Small intestine (tissue), 7 donors: ENCODE data around the gene PWWP2B. TPM values are rescaled to one million over a fixed set of nuclear protein-coding genes. Genes with fewer than 3 reads are reported as not detected.

Source experiments
- DNase-seq, 2 donors: peaks; one replicate each; pipeline versions ENCODE4 v3.0.0 to v3.0.0-alpha.2; 2013
- FAIRE-seq: peaks from 2 replicates; lab custom pipeline; 2012; peaks lifted over from hg19 to GRCh38; lab: Jason Lieb, UNC
- H3K27ac ChIP-seq, 3 donors: one replicate each; pipeline ENCODE4 v1.5.1; 2013; ENCODE audit warnings: low read length in 2 of 3, mild to moderate bottlenecking in 2 of 3, control low read depth in 1 of 3, inconsistent platforms in 1 of 3, low read depth in 1 of 3, moderate library complexity in 1 of 3
- H3K27me3 ChIP-seq, 3 donors: one replicate each; pipeline ENCODE4 v1.6.1; 2013; ENCODE audit warnings: low read length in 3 of 3, inconsistent platforms in 1 of 3; ENCODE audit not compliant: control insufficient read depth in 3 of 3, insufficient read depth in 3 of 3
- H3K36me3 ChIP-seq, 3 donors: one replicate each; pipeline ENCODE4 v1.6.1; 2013; ENCODE audit warnings: low read length in 3 of 3, inconsistent platforms in 1 of 3, low read depth in 1 of 3, mild to moderate bottlenecking in 1 of 3, moderate library complexity in 1 of 3; ENCODE audit not compliant: control insufficient read depth in 3 of 3, insufficient read depth in 2 of 3
- H3K4me1 ChIP-seq, 3 donors: one replicate each; pipeline ENCODE4 v1.6.1; 2013; ENCODE audit warnings: low read length in 2 of 3, inconsistent platforms in 1 of 3, low read depth in 1 of 3, mild to moderate bottlenecking in 1 of 3, moderate library complexity in 1 of 3; ENCODE audit not compliant: control insufficient read depth in 3 of 3, insufficient read depth in 2 of 3
- H3K4me3 ChIP-seq, 3 donors: one replicate each; pipeline ENCODE4 v1.5.1; 2013; ENCODE audit warnings: low read length in 3 of 3, control low read depth in 1 of 3, inconsistent platforms in 1 of 3, low read depth in 1 of 3, mild to moderate bottlenecking in 1 of 3, moderate library complexity in 1 of 3
- H3K9me3 ChIP-seq, 2 donors: one replicate each; pipeline ENCODE4 v1.6.1; 2013; ENCODE audit warnings: low read depth in 1 of 2, low read length in 1 of 2; ENCODE audit not compliant: control insufficient read depth in 2 of 2, insufficient read depth in 1 of 2
- WGBS, 3 donors: extraction: QIAGEN DNeasy Blood & Tissue Kit; methylation state at CpG; one replicate each; pipeline ENCODE4 v1.1.7; 2013; 5-methylcytosine and 5-hydroxymethylcytosine counted together
- polyA plus RNA-seq, 4 donors: library from polyadenylated mRNA; stranded (reverse) in 3 of 4; unstranded in 1 of 4; fragments of 200-250 nt in 3 of 4; fragments of 120-200 nt in 1 of 4; gene quantifications; one replicate each; pipeline versions ENCODE4 v1.2.1 to v1.2.3, GENCODE V29; 2013
- donor health status: healthy with polysubstance abuse.
- donor health status: control.
- donor health status: control.
- donor health status: Bipolar disorder and iron deficiency.
- donor health status: healthy.

PWWP2B gene
- polyA plus RNA-seq, 4 donors, result 7.0 to 34.6 (median 11.9) TPM

DNA sequence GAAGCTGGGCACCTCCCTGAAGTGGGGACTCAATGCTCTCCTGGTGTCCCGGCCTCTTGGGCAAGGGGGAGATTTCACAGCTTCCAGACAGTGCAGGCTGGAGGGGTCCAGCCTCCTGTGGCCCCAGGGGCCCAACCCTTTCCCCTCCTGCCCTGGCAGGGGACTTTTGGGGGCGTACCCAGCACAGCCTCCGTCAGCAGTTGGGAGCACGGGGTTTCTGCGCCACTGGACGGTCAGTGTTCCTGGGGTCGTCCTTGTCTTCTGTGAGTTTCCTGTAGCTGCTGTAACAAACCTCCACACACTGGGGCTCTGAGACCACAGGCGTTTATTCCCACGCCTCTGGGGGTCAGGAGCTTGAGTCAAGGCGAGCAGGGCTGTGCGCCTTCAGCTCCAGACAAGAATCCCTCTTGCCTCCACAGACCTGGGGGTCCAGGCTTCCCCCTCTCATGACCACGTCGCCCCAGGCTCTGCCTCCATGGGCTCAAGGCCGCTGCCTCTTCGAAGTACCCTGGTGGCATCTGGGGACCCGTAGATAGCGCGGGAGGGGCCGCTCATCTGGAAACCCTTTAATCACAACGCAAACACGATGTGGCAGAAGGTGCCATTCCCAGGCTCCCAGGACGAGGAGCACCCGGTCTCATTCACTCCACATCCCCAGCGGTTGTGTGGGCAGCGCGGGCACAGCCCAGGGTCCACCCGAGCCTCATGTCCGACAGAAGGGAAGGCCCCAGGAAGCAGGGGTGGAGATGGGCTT, 14.0 kb downstream of the PWWP2B start:
- no peak overlapping the region for H3K4me3 ChIP-seq

DNA sequence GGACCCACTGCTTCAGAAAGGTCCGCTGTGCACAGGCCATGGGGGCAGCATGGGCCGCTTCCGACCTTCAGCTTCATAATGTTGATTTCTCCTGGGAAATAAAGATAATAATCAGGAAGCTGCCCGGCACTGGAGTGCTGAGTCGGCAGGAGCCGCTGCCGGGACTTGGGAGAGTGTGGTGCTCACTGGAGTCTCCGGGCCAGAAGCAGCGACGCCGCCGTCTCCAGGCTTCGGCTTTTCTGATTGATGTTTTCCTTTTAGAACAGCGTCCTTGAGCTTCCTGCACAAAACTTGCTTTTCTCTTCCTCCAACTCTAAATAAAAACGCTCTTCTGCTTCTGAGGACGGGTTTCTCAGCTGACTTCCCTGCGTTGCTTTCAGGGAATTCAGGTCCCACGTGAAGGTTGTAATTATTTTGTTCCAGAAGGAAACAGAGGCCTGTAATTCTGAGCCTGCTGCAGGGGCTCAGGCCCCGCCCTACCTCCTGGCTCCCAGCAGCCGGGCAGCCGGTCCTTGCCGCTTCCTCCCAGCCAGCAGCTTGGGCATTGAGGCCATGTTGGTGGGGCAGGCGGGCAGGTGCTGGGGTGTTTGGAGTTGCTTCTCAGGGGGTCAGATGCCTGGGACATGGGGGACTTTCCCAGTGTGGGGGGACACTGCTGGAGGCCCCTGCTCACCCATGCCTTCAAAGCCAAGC, 14.7 kb downstream of the PWWP2B start:
- peaks cover 3 to 81% (median 10%) of the 10 kb centered on the region in 3 donors for H3K4me1 ChIP-seq
- 21 to 26% (median 26%) methylated on average over 23 of the region's 23 CpGs for WGBS, 3 donors
- FAIRE-seq, result no peak

More for the DNA sequence above, 14.0 kb downstream of the PWWP2B start:
- DNase-seq, result no peak
- Histone ChIP-seq H3K4me1 (peaks cover 3 to 78% (median 10%) of the 10 kb centered on the region in 3 donors), H3K9me3 (no peaks in the 10 kb centered on the region), H3K36me3 (peaks cover 0 to 92% (median 0%) of the 10 kb centered on the region in 3 donors), H3K27ac (peak overlapping the region in 2 of 3 donors; percentile 69 to 78), H3K27me3 (no peaks in the 10 kb centered on the region)
- FAIRE-seq, result no peak
- 81 to 87% (median 81%) methylated on average over 28 of the region's 28 CpGs for WGBS, 3 donors

DNA sequence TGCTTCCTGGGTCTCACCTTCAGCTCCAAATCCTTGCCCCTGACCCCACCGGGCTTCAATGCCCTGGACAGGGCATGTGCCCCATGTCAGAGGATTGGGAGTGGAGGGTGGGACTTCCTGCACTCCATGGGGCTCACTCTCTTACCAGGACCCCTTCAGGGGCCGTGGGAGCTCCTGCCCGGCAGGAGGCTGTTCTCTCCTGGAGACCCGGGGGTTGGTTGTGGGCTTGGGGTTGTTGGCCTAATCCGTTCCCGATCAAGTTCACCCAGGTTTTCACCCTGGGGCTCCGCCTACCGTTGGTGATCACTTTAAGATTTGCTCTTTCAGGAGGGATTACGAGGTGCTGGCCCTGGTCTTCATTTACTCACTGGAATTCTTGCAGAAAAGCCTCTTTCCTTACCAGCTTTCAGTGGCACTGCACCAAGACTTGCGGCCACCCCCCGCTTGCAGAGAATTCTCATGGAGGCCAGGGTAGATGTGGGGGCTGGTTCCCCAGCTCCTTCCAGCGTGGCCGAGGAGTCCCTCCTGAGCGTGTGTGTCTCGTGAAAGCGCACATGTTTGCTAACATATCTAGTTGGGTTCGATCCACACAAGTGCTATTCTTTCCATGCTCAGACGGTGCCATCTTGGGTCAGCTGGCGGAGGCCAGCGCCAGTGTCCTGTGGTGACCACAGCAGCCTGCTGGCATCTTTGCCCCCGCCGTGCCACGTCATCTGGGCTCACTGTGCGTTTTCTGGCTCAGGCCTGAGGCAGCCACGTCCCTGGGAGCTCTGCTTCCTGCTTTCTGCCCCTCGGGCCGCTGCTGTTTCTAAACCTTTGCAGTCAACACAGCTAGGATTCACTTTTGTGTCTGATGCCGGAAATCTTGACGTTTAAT, 15.6 kb downstream of the PWWP2B start:
- WGBS, 3 donors, result 80 to 82% (median 81%) methylated on average over 29 of the region's 29 CpGs
- Histone ChIP-seq H3K4me3 (no peak overlapping the region), H3K9me3 (no peaks in the 10 kb centered on the region), H3K27ac (peak overlapping the region in 2 of 3 donors; percentile 69 to 78), H3K4me1 (peaks cover under 1 to 75% (median 7%) of the 10 kb centered on the region in 3 donors), H3K36me3 (peaks cover 0 to 92% (median 0%) of the 10 kb centered on the region in 3 donors), H3K27me3 (no peaks in the 10 kb centered on the region)
- DNase-seq, result no peak
- no peak for FAIRE-seq

More for the DNA sequence above, 14.7 kb downstream of the PWWP2B start:
- Histone ChIP-seq H3K36me3 (peaks cover 0 to 92% (median 0%) of the 10 kb centered on the region in 3 donors), H3K4me3 (no peak overlapping the region), H3K9me3 (no peaks in the 10 kb centered on the region), H3K27ac (peak overlapping the region in 2 of 3 donors; percentile 69 to 78), H3K27me3 (no peaks in the 10 kb centered on the region)
- peak; percentile 50 to 77 for DNase-seq

DNA sequence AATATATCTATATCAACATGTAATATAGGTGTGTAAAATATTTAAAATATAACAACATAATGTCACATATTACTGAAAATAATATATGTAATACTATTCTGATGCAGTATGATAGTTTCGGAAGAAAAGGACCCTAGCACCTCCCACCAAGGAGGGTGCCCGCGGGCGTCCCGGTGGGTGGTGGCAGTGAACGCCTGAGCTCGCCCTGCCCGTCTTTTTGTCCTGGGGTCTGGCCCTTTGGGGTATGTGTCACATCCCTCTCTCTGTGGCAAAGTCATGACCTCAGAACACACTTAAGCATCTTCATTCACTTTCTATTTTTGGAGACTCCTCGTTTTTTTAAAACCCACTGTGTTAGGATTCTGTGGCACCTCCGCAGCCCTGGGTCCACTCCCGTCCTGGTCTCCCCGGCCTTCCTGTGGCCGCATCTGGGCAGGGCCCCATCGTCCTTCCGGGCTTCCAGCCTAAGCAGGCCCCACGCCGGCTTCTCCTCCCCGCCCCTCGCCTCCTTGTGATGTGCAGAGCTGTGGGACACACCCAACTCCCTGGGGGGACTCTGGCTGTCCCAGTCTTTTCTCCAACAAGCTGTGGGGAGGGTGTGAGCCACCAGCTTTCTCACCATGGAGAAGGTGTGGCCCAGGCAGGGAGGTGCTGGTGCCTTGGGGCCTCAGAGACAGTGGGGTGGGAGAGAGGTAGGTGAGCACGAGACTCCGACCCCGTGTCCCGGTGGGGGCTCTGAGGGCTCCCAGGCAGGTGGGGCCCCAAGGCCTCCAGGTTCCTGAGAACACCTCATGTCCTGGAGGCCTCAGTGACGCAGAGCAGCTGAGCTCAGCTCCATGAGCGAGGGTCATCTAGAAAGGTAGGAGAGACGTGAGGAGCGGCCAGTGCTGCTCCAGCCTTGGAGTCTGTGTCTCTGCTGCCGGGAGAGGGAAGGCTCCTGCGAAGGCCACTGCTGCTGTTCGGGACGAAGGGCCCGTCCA, 16.5 kb downstream of the PWWP2B start:
- WGBS, 3 donors, result 83 to 90% (median 89%) methylated on average over 32 of the region's 32 CpGs
- no peaks in the 10 kb centered on the region for H3K27me3 ChIP-seq
- peak in 1 of 2 donors; percentile 91 for DNase-seq
- H3K4me1 ChIP-seq, result peaks cover 0 to 75% (median 5%) of the 10 kb centered on the region in 3 donors
- no peaks in the 10 kb centered on the region for H3K9me3 ChIP-seq
- no peak for FAIRE-seq
- H3K36me3 ChIP-seq, result peaks cover 0 to 94% (median 0%) of the 10 kb centered on the region in 3 donors
- peak overlapping the region in 1 of 3 donors; percentile 78 for H3K27ac ChIP-seq
- no peak overlapping the region for H3K4me3 ChIP-seq

DNA sequence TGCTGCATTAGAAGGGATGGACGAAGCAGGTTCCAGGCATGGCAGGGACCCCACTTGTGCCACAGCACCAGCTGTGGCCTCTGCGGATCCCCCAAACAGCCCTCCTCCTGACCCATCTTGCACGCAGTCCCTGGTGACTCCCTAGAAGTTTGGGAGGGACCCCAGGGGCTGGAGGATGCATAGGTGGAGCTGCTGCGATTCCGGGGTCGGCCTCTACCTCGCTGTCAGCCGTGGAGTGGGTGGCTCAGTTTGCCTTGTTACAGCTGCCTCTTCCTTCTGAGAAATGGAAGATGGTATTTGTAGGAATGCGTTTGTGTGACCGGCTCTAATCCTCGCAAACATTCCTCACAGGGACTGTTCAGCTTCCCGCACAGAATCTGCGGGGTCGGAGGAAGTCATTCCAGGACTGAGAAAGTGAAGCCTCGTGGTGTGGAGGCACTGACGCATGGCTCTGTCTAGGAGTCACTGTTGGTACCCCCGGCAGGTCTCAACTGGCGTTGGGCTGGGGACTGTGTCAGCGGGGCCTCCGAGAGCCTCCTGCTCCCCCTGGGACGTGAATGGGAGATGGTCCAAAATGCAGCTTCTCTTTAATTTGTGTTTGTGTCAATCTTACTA, 17.5 kb downstream of the PWWP2B start:
- no peaks in the 10 kb centered on the region for H3K9me3 ChIP-seq
- DNase-seq (no peak), FAIRE-seq (no peak)
- H3K4me1 ChIP-seq, result peaks cover 0 to 73% (median 7%) of the 10 kb centered on the region in 3 donors
- H3K4me3 ChIP-seq, result no peak overlapping the region
- peak overlapping the region in 1 of 3 donors; percentile 78 for H3K27ac ChIP-seq
- no peaks in the 10 kb centered on the region for H3K27me3 ChIP-seq
- WGBS, 3 donors, result 91 to 97% (median 94%) methylated on average over 21 of the region's 21 CpGs
- H3K36me3 ChIP-seq, result peaks cover 0 to 84% (median 0%) of the 10 kb centered on the region in 3 donors

DNA sequence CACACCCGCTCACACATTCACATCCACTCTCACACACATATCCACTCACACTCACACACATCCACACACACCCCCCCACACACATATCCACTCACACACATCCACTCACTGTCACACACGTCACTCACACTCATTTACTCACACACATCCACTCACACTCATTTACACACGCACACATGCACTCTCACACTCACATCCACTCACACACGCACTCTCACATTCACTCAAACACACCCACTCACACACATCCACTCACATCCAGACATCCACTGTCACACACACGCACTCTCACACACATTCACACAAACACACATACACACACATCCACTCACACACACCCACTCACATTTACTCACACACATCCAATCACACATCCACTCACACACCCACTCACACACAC, 18.3 kb downstream of the PWWP2B start:
- no peak for DNase-seq
- H3K4me1 ChIP-seq, result peaks cover 0 to 76% (median 7%) of the 10 kb centered on the region in 3 donors
- H3K27me3 ChIP-seq, result no peaks in the 10 kb centered on the region
- no peaks in the 10 kb centered on the region for H3K9me3 ChIP-seq
- 90 to 95% (median 94%) methylated on average over 5 of the region's 5 CpGs for WGBS, 3 donors
- peaks cover 0 to 77% (median 0%) of the 10 kb centered on the region in 3 donors for H3K36me3 ChIP-seq
- H3K4me3 ChIP-seq, result no peak overlapping the region
- FAIRE-seq, result no peak
- H3K27ac ChIP-seq, result no peak overlapping the region

GRCh38 chr10:132415956-132416355, 19.0 kb downstream of the PWWP2B start:
- no peak overlapping the region for H3K27ac ChIP-seq
- WGBS, 3 donors, result 94 to 96% (median 95%) methylated on average over 16 to 22 of the region's 22 CpGs
- peaks cover 0 to 70% (median 0%) of the 10 kb centered on the region in 3 donors for H3K36me3 ChIP-seq
- no peak overlapping the region for H3K4me3 ChIP-seq
- FAIRE-seq (no peak), DNase-seq (no peak)
- no peaks in the 10 kb centered on the region for H3K27me3 ChIP-seq
- H3K4me1 ChIP-seq, result peaks cover 0 to 79% (median 7%) of the 10 kb centered on the region in 3 donors
- no peaks in the 10 kb centered on the region for H3K9me3 ChIP-seq
